Hippocampal formation (tissue), 2 donors: ENCODE results near the gene STK4.

ENCODE experiments used
- DNase-seq, 2 donors: peaks; one replicate each; lab custom pipeline; 2025; lab: John Stamatoyannopoulos, UW

STK4 gene

GRCh38 chr20:44966030-44966961 is at the start of gene STK4:
STK4 (plus strand) TSS chr20:44966512; CDS start chr20:44966569, 57 bp downstream.
- peak; percentile 92 for DNase-seq

- DNase-seq, result no peak
Measured at GRCh38 chr20:44916586-44916985, 49.7 kb upstream of the STK4 start.

- no peak for DNase-seq
Measured at GRCh38 chr20:44917399-44917798, 48.9 kb upstream of the STK4 start.

GRCh38 chr20:44918342-44918741 is 48.0 kb upstream of the STK4 start:
- DNase-seq, result no peak

- DNase-seq, result no peak
Measured at GRCh38 chr20:44918761-44919160, 47.6 kb upstream of the STK4 start.

- DNase-seq, result no peak
Measured at GRCh38 chr20:44921447-44921846, 44.9 kb upstream of the STK4 start.

- DNase-seq, result no peak
Measured at GRCh38 chr20:44924541-44924940, 41.8 kb upstream of the STK4 start.

GRCh38 chr20:44928595-44928994 is 37.7 kb upstream of the STK4 start:
- no peak for DNase-seq

- no peak for DNase-seq
Measured at GRCh38 chr20:44930517-44931168, 35.7 kb upstream of the STK4 start.

- DNase-seq, result no peak
Measured at GRCh38 chr20:44931911-44932310, 34.4 kb upstream of the STK4 start.

- no peak for DNase-seq
Measured at GRCh38 chr20:44932916-44933315, 33.4 kb upstream of the STK4 start.

GRCh38 chr20:44936510-44936909 is 29.8 kb upstream of the STK4 start:
- DNase-seq, result no peak

GRCh38 chr20:44938637-44939036 is 27.7 kb upstream of the STK4 start:
- no peak for DNase-seq

- DNase-seq, result no peak
Measured at GRCh38 chr20:44941120-44941691, 25.1 kb upstream of the STK4 start.

GRCh38 chr20:44942264-44942973 is 23.9 kb upstream of the STK4 start:
- no peak for DNase-seq

GRCh38 chr20:44943828-44944227 is 22.5 kb upstream of the STK4 start:
- no peak for DNase-seq

- no peak for DNase-seq
Measured at GRCh38 chr20:44945261-44945660, 21.1 kb upstream of the STK4 start.

GRCh38 chr20:44946271-44946852 is 19.9 kb upstream of the STK4 start:
- no peak for DNase-seq

GRCh38 chr20:44948107-44948506 is 18.2 kb upstream of the STK4 start:
- DNase-seq, result no peak

- no peak for DNase-seq
Measured at GRCh38 chr20:44948513-44948912, 17.8 kb upstream of the STK4 start.

- DNase-seq, result no peak
Measured at GRCh38 chr20:44950368-44950767, 15.9 kb upstream of the STK4 start.

GRCh38 chr20:44952731-44953130 is 13.6 kb upstream of the STK4 start:
- DNase-seq, result no peak
